AG10803 (cell line): ENCODE results near the gene ZBTB26.

Source experiments
- DNase-seq: peaks from one replicate; pipeline ENCODE4 v3.0.0; 2010; ENCODE audit warnings: low read depth
- H3K4me3 ChIP-seq: 2 replicates; pipeline ENCODE4 v1.5.1; 2011; ENCODE audit warnings: mild to moderate bottlenecking, low read length, control low read depth
- TF ChIP-seq, protein P1 (sequence below): conservative IDR thresholded peaks from 2 replicates; pipeline ENCODE4 v1.5.1; 2011; ENCODE audit warnings: mild to moderate bottlenecking, low read length, control low read depth, inconsistent platforms

The ZBTB26 gene, protein sequence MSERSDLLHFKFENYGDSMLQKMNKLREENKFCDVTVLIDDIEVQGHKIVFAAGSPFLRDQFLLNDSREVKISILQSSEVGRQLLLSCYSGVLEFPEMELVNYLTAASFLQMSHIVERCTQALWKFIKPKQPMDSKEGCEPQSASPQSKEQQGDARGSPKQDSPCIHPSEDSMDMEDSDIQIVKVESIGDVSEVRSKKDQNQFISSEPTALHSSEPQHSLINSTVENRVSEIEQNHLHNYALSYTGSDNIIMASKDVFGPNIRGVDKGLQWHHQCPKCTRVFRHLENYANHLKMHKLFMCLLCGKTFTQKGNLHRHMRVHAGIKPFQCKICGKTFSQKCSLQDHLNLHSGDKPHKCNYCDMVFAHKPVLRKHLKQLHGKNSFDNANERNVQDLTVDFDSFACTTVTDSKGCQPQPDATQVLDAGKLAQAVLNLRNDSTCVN

DNA sequence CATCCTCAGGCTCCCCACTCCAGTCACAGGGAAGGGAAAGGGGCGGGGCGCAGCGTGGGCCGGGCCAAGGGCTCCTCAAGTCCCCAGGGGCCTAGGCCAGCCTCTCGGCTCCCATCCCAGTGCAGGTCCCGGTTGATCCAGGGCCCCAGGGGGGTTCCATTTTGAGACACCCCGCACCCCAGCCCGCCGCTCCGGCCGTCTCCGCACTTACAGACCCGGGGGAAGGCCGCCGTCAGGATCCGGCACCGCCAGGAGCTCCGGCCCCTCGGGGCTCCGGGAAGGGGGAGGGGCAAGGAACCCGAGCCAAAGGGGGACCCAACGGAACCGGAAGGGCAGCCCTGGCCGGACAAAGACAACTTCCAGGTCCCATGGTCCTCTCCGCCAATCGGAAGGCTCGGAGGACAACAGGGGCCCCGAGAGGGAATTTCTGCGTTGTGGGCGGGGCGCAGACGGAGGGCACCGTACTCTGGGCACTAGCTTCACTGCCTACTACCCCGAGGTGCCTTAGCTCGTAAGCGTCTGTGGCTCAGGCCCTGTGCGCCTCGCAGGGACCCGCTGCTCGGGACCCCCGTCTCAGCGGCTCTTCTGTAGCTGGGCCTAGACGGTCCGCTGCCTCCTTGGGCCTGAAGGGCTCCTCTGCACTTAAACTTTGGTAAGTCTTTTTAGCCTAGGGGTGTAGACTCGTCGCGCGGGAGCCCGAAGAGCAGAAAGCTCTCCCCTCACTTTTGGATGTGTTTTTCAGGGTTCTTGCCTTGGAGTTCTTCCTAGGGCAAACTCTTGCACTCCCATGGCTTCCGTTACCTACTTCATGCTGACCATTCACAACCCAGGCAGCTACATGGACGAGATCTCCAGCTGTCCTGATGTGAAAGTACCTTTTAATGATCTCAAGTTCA lies at the start of gene ZBTB26:
ZBTB26 (minus strand) TSS at position 287 of the 896 bp plus-strand sequence. CDS start 11,578 bp downstream, outside the sequence.
- H3K4me3 ChIP-seq, result peak within 1 kb of the TSS; percentile 91
- DNase-seq, result peak; percentile 92
- TF ChIP-seq, protein P1, sequence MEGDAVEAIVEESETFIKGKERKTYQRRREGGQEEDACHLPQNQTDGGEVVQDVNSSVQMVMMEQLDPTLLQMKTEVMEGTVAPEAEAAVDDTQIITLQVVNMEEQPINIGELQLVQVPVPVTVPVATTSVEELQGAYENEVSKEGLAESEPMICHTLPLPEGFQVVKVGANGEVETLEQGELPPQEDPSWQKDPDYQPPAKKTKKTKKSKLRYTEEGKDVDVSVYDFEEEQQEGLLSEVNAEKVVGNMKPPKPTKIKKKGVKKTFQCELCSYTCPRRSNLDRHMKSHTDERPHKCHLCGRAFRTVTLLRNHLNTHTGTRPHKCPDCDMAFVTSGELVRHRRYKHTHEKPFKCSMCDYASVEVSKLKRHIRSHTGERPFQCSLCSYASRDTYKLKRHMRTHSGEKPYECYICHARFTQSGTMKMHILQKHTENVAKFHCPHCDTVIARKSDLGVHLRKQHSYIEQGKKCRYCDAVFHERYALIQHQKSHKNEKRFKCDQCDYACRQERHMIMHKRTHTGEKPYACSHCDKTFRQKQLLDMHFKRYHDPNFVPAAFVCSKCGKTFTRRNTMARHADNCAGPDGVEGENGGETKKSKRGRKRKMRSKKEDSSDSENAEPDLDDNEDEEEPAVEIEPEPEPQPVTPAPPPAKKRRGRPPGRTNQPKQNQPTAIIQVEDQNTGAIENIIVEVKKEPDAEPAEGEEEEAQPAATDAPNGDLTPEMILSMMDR, result no peak

DNA sequence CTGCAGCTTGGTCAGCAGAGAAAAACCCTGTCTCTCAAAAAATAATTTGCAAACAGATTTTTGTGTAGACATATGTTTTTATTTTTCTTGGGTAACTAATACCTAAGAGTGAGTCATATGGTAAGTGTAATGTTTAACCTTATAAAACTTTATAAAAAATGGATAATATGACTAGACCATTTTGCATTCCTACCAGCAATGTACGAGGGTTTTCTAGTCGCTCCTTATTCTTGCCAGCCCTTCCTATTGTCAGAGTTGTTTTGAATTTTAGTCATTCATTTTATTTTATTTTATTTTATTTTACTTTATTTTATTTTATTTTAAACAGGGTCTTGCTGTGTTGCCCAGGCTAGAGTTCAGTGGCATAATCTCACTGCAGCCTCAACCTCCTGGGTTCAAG lies 47.3 kb upstream of the ZBTB26 start:
- TF ChIP-seq, protein P1, result no peak
- no peak for DNase-seq

DNA sequence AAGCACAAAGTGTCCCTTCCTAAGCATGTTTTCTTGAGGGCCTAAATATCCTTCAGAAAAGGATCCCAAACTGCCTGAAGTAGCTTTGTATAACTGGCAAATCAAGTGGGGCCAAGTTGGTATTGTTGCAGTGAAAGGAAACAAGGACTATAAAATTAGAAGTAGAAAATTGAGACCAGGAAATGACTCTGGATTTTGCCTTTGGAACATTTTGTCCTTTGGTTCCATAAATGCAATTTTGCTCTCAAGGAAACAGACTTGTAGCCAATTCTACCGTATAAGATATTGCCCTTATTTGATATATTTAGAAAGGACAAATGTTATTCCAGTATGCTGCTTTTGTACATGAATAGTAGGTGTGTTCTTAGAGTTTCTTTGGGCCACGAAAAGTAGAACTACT lies 43.9 kb upstream of the ZBTB26 start:
- no peak for DNase-seq
- H3K4me3 ChIP-seq, result no peak overlapping the region
- TF ChIP-seq, protein P1, result no peak

More for the DNA sequence above, 47.3 kb upstream of the ZBTB26 start:
- no peak overlapping the region for H3K4me3 ChIP-seq

DNA sequence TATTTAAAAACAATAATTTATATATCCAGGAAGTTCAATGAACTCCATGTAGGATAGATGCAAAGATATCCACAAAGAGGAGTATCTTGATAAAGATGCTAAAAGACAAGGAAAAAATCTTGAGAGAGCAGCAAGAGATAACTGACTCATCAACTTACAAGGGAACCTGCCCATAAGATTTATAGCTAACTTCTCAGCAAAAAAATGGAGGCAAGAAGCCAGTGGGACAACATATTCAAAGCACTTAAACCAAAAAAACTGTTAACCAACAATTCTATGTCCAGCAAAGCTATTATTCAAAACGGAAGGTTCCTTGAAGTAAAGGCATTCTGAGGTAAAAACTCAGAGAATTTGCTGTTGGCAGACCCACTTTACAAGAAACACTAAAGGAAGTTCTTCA lies 29.8 kb upstream of the ZBTB26 start:
- H3K4me3 ChIP-seq, result no peak overlapping the region
- TF ChIP-seq, protein P1, result no peak
- no peak for DNase-seq

DNA sequence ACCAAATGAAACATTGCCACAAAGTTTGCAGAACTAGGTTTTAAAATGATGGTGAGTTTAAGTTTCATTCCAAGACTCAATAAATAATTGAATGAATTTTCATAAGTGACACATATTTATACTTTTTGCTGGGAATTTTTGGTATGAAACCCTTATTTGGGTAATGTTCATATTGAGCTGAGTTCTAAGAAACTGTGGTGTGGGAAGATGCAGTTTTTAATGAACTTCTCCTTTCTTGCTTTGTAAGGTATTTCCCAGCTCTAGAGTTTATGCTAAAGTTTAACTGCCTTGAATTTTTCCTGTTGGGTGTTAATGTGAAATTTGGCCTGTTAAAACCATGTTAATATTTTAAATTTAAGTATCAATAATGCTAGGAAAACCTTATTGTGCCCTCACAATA lies 24.6 kb upstream of the ZBTB26 start:
- DNase-seq, result no peak
- no peak overlapping the region for H3K4me3 ChIP-seq
- TF ChIP-seq, protein P1, result no peak

DNA sequence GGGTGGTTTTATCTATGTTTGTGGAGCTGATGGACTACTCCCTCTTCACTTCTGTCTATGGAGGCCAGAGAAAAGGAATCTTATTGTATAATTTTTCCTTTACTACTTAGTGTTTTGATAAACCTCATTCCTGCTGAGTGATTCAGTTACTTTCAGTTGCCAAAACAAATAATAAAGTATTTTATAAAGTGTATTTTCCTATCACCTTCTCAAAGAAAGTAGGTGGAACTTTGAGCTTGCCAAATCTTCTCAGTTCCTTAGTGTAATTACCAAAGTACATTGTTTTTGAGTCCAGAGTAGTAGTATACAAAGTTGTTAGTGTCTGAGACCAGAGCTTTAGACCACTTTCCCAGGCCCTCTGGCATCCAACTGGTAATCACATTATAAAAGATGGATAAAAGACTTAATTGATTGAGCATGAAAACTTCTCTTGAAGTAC lies 23.0 kb upstream of the ZBTB26 start:
- no peak overlapping the region for H3K4me3 ChIP-seq
- DNase-seq, result peak; percentile 18
- TF ChIP-seq, protein P1, result no peak
